Activated CD4-positive, alpha-beta memory T cell treated with anti-CD3 and anti-CD28 coated beads for 36 hours (primary cell): Measurements from ENCODE around the gene SON. TPM values are rescaled to one million over a fixed set of nuclear protein-coding genes. Genes with fewer than 3 reads are reported as not detected.
"Not testable (repeated sequence)": the region's sequence is repeated elsewhere in the genome, so short reads cannot be mapped to it uniquely, and the experiment has no call there.

ENCODE experiments used
- CTCF ChIA-PET: fragments of 350-600 bp; sonication (Branson Sonifier 250); formaldehyde crosslinking; loops from one replicate; lab custom pipeline; 2021; ENCODE audit warnings: antibody characterized with exemption, inconsistent platforms; lab: Charles Lee
- POLR2A ChIA-PET: fragments of 350-600 bp; sonication (Branson Sonifier 250); formaldehyde crosslinking; loops from one replicate; lab custom pipeline; 2021; ENCODE audit warnings: antibody characterized with exemption; lab: Charles Lee
- DNase-seq: peaks from one replicate; pipeline ENCODE4 v3.0.0-alpha.2; 2020
- H3K27ac Mint-ChIP-seq: one replicate; pipeline ENCODE4 v1.8.0; 2021; ENCODE audit warnings: mixed read lengths
- H3K27me3 Mint-ChIP-seq: one replicate; pipeline ENCODE4 v1.8.0; 2021; ENCODE audit warnings: mixed read lengths
- H3K36me3 Mint-ChIP-seq: one replicate; pipeline ENCODE4 v1.8.0; 2021; ENCODE audit warnings: mixed read lengths
- H3K4me1 Mint-ChIP-seq: one replicate; pipeline ENCODE4 v1.8.0; 2021; ENCODE audit warnings: low read depth, mixed read lengths
- H3K4me3 Mint-ChIP-seq: one replicate; pipeline ENCODE4 v1.8.0; 2021; ENCODE audit warnings: mild to moderate bottlenecking, mixed read lengths
- H3K9me3 Mint-ChIP-seq: one replicate; pipeline ENCODE4 v1.8.0; 2021; ENCODE audit warnings: mixed read lengths
- intact Hi-C: fragments of 100-400 bp; cut with micrococcal nuclease; formaldehyde crosslinking; loops from one replicate; pipeline ENCODE4 v1.15.1; 2023
- total RNA-seq, 2 experiments: library from RNA; stranded (reverse); gene quantifications; one replicate each; pipeline ENCODE4 v1.2.3, GENCODE V29; 2021

The SON gene
- total RNA-seq, 2 experiments from 2014 or later, result 270 to 279 TPM

- Mint-ChIP-seq H3K27me3 (no peaks in the 10 kb centered on the region), H3K4me1 (peaks cover 68% of the 10 kb centered on the region), H3K9me3 (no peaks in the 10 kb centered on the region), H3K4me3 (no peak overlapping the region), H3K27ac (no peak overlapping the region), H3K36me3 (peaks cover 75% of the 10 kb centered on the region)
- CTCF ChIA-PET, result interaction anchor here (1.0 to 2.2 kb wide), 3 partner anchors 14 to 360 kb away, joined by 3 to 6 read pairs (median 5); partner anchors contain the start of gene SON
- POLR2A ChIA-PET, result interaction anchor here (1.6 kb wide), 1 partner anchor 20 kb away, joined by 3 read pairs; no protein-coding TSS in a partner anchor
- intact Hi-C loops, result no loop called here
- no peak for DNase-seq
Observed at GRCh38 chr21:33557447-33557846, 14.6 kb downstream of the SON start.

- intact Hi-C loops, result no loop called here
- ChIA-PET POLR2A (no interaction called here), CTCF (interaction anchor here (0.9 kb wide), 1 partner anchor 47 kb away, joined by 3 read pairs; no protein-coding TSS in a partner anchor)
- Mint-ChIP-seq H3K36me3 (peaks cover 69% of the 10 kb centered on the region), H3K9me3 (no peaks in the 10 kb centered on the region), H3K27me3 (no peaks in the 10 kb centered on the region), H3K4me3 (no peak overlapping the region), H3K4me1 (peaks cover 66% of the 10 kb centered on the region), H3K27ac (no peak overlapping the region)
- no peak for DNase-seq
Observed at GRCh38 chr21:33558777-33559421, 16.1 kb downstream of the SON start.

DNA sequence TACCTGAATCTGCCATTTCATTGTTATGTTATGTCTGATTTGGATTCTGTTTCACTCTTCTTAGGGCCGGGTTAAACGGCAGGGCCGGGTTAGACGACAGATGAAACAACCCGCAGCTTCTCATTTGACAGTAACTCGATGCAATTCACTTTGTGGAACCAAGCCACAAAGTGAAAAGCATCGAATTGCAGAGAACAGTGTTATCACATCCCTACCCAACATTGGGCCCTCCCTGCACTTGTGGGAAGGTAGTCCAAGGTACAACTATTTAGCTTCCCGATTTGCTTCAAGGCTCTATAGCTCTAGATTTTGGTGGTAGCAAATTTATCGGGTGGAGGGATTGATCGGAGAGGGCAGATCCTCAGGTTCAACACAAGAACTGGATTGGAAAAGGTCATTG, 17.0 kb downstream of the SON start:
- Mint-ChIP-seq H3K36me3 (peaks cover 60% of the 10 kb centered on the region), H3K4me1 (peaks cover 61% of the 10 kb centered on the region), H3K27me3 (no peaks in the 10 kb centered on the region), H3K4me3 (no peak overlapping the region), H3K9me3 (no peaks in the 10 kb centered on the region), H3K27ac (no peak overlapping the region)
- DNase-seq, result no peak
- ChIA-PET CTCF (interaction anchor here (0.7 kb wide), 1 partner anchor 46 kb away, joined by 4 read pairs; no protein-coding TSS in a partner anchor), POLR2A (no interaction called here)
- intact Hi-C loops, result no loop called here

GRCh38 chr21:33560965-33561364, 18.1 kb downstream of the SON start:
- no peak for DNase-seq
- intact Hi-C loops, result no loop called here
- Mint-ChIP-seq H3K4me3 (no peak overlapping the region), H3K27ac (no peak overlapping the region), H3K4me1 (peaks cover 58% of the 10 kb centered on the region), H3K27me3 (no peaks in the 10 kb centered on the region), H3K9me3 (no peaks in the 10 kb centered on the region), H3K36me3 (peaks cover 51% of the 10 kb centered on the region)
- POLR2A ChIA-PET, result no interaction called here
- CTCF ChIA-PET, result no interaction called here

GRCh38 chr21:33561373-33561772, 18.5 kb downstream of the SON start:
- Mint-ChIP-seq H3K9me3 (no peaks in the 10 kb centered on the region), H3K4me1 (peaks cover 60% of the 10 kb centered on the region), H3K27ac (no peak overlapping the region), H3K36me3 (peaks cover 49% of the 10 kb centered on the region), H3K27me3 (no peaks in the 10 kb centered on the region), H3K4me3 (no peak overlapping the region)
- intact Hi-C loops, result no loop called here
- DNase-seq, result no peak
- ChIA-PET POLR2A (no interaction called here), CTCF (no interaction called here)

- CTCF ChIA-PET, result no interaction called here
- H3K27me3 Mint-ChIP-seq, result no peaks in the 10 kb centered on the region
- peaks cover 59% of the 10 kb centered on the region for H3K4me1 Mint-ChIP-seq
- POLR2A ChIA-PET, result no interaction called here
- H3K27ac Mint-ChIP-seq, result no peak overlapping the region
- peaks cover 44% of the 10 kb centered on the region for H3K36me3 Mint-ChIP-seq
- no peak overlapping the region for H3K4me3 Mint-ChIP-seq
- intact Hi-C loops, result no loop called here
- H3K9me3 Mint-ChIP-seq, result no peaks in the 10 kb centered on the region
- no peak for DNase-seq
Observed at GRCh38 chr21:33562389-33562788, 19.6 kb downstream of the SON start.

DNA sequence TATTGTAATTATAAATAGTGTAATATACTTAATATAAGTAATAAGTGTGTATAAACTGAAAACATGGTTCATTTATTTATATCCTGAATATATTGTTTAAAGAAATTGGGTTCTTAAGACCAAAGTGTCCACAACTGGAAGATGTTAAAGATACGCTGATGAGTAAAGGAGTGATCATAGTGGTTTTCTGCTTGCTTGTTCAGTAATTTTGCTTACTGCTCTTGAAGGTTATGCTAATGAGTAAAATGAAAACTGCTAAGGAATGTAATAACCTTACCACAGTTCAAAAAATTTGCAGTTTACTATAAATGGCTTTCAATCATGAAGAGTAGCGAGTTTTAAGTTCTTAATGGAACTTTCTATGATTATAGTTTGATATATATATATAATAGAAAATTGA, 23.7 kb downstream of the SON start:
- Mint-ChIP-seq H3K4me3 (no peak overlapping the region), H3K4me1 (peaks cover 53% of the 10 kb centered on the region)

GRCh38 chr21:33567914-33568313, 25.1 kb downstream of the SON start:
- DNase-seq, result no peak
- no peak overlapping the region for H3K4me3 Mint-ChIP-seq
- POLR2A ChIA-PET, result no interaction called here
- H3K9me3 Mint-ChIP-seq, result no peaks in the 10 kb centered on the region
- H3K27me3 Mint-ChIP-seq, result no peaks in the 10 kb centered on the region
- CTCF ChIA-PET, result interaction anchor here (3.6 kb wide), 1 partner anchor 38 kb away, joined by 14 read pairs; no protein-coding TSS in a partner anchor
- intact Hi-C loops, result no loop called here
- H3K36me3 Mint-ChIP-seq, result peaks cover 35% of the 10 kb centered on the region
- peaks cover 53% of the 10 kb centered on the region for H3K4me1 Mint-ChIP-seq
- peak overlapping the region; percentile 66 for H3K27ac Mint-ChIP-seq

More for the DNA sequence above, 23.7 kb downstream of the SON start:
- ChIA-PET POLR2A (interaction anchor here (0.6 kb wide), 1 partner anchor 162 kb away, joined by 3 read pairs; no protein-coding TSS in a partner anchor), CTCF (interaction anchor here (1.0 to 3.6 kb wide), 2 partner anchors 22 to 39 kb away, joined by 3 to 14 read pairs; partner anchors contain the start of gene DONSON)
- no peaks in the 10 kb centered on the region for H3K9me3 Mint-ChIP-seq
- H3K27ac Mint-ChIP-seq, result peak overlapping the region; percentile 23
- intact Hi-C loops, result no loop called here
- DNase-seq, result no peak
- H3K27me3 Mint-ChIP-seq, result no peaks in the 10 kb centered on the region
- H3K36me3 Mint-ChIP-seq, result peaks cover 31% of the 10 kb centered on the region

GRCh38 chr21:33568448-33568847, 25.6 kb downstream of the SON start:
- no peak overlapping the region for H3K4me3 Mint-ChIP-seq
- no peaks in the 10 kb centered on the region for H3K9me3 Mint-ChIP-seq
- H3K36me3 Mint-ChIP-seq, result peaks cover 35% of the 10 kb centered on the region
- DNase-seq, result no peak
- H3K4me1 Mint-ChIP-seq, result peaks cover 49% of the 10 kb centered on the region
- peak overlapping the region; percentile 66 for H3K27ac Mint-ChIP-seq
- ChIA-PET POLR2A (no interaction called here), CTCF (no interaction called here)
- no peaks in the 10 kb centered on the region for H3K27me3 Mint-ChIP-seq
- intact Hi-C loops, result no loop called here

GRCh38 chr21:33569991-33570390, 27.2 kb downstream of the SON start:
- DNase-seq, result no peak
- ChIA-PET CTCF (interaction anchor here (1.2 kb wide), 1 partner anchor 36 kb away, joined by 4 read pairs; no protein-coding TSS in a partner anchor), POLR2A (interaction anchor here (0.6 to 1.1 kb wide), 2 partner anchors 9 to 19 kb away, joined by 3 to 4 read pairs; partner anchors contain the start of gene DONSON)
- H3K4me3 Mint-ChIP-seq, result no peak overlapping the region
- peaks cover 44% of the 10 kb centered on the region for H3K36me3 Mint-ChIP-seq
- intact Hi-C loops, result no loop called here
- no peaks in the 10 kb centered on the region for H3K9me3 Mint-ChIP-seq
- H3K4me1 Mint-ChIP-seq, result peaks cover 39% of the 10 kb centered on the region
- no peaks in the 10 kb centered on the region for H3K27me3 Mint-ChIP-seq
- H3K27ac Mint-ChIP-seq, result peak overlapping the region; percentile 36

DNA sequence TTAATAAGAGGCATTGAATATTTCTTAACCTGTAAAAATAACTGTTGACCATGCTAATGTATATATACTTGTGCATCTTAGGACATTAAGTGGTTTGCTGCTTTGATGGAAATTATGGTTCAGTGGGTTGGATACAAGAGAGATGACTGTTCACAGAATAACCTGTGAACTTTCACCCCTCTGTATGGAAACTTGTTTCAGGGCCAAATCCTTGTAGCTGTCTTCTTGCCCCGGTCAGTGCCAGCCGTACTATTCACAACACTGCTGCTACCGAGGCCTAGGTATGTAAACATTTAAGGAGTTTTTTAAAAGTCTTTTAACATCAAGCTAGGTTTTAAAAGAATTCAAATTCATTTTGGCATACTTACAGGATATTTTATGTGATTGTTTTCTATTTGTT, 29.5 kb downstream of the SON start:
- no peaks in the 10 kb centered on the region for H3K9me3 Mint-ChIP-seq
- ChIA-PET CTCF (interaction anchor here (4.4 kb wide), 1 partner anchor 33 kb away, joined by 24 read pairs; no protein-coding TSS in a partner anchor), POLR2A (interaction anchor here (1.2 kb wide), 1 partner anchor 9 kb away, joined by 3 read pairs; no protein-coding TSS in a partner anchor)
- H3K27ac Mint-ChIP-seq, result peak overlapping the region; percentile 73
- no peaks in the 10 kb centered on the region for H3K27me3 Mint-ChIP-seq
- no peak overlapping the region for H3K4me3 Mint-ChIP-seq
- peaks cover 24% of the 10 kb centered on the region for H3K4me1 Mint-ChIP-seq
- peaks cover 47% of the 10 kb centered on the region for H3K36me3 Mint-ChIP-seq
- no peak for DNase-seq
- intact Hi-C loops, result no loop called here

DNA sequence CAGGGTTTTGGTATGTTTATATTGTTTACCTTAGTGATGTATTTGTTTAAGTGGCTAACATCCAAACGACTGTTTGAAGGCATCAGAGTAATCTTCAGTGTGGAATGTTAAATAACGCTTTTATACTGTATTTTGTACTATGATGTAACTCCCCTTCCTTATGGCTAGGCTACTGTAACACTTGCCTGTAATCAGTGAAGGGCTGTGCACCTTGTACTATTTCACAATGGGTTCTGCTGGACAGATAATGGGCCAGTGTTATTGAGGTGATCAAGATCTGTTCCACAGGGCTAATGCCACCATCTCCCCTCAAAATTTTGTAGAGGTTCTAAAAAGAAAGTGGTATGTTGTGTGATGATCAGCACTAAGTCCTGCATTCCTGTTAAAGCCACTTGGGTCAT, 33.9 kb downstream of the SON start:
- POLR2A ChIA-PET, H3K27me3 Mint-ChIP-seq, DNase-seq, intact Hi-C loops, H3K4me3 Mint-ChIP-seq, H3K9me3 Mint-ChIP-seq, H3K27ac Mint-ChIP-seq: not testable (repeated sequence)
- Mint-ChIP-seq H3K36me3 (peaks cover 38% of the 10 kb centered on the region), H3K4me1 (peaks cover 14% of the 10 kb centered on the region)
- CTCF ChIA-PET, result interaction anchor here (1.2 kb wide), 1 partner anchor 29 kb away, joined by 3 read pairs; no protein-coding TSS in a partner anchor
